Hepatocyte (in vitro differentiated cells): ENCODE measurements around the gene CAPZB. TPM values are rescaled to one million over a fixed set of nuclear protein-coding genes. Genes with fewer than 3 reads are reported as not detected.

ENCODE experiments used
- DNase-seq: peaks from one replicate; pipeline ENCODE4 v3.0.0-alpha.2; 2016; ENCODE audit warnings: low spot score
- H2AFZ ChIP-seq: fragments of 200-600 bp; sonication (generic); 2 replicates; pipeline ENCODE4 v1.6.0; 2016; ENCODE audit warnings: antibody characterized with exemption, mild to moderate bottlenecking
- H3K27ac ChIP-seq: fragments of 200-600 bp; sonication (generic); 2 replicates; pipeline ENCODE4 v1.5.1; 2016; ENCODE audit warnings: mild to moderate bottlenecking
- H3K27me3 ChIP-seq: fragments of 200-600 bp; sonication (generic); 2 replicates; pipeline ENCODE4 v1.6.1; 2016
- H3K36me3 ChIP-seq: fragments of 200-600 bp; sonication (generic); replicated peaks from 2 replicates; pipeline ENCODE4 v1.5.1; 2016; ENCODE audit warnings: low read depth; ENCODE audit not compliant: insufficient read depth
- H3K4me1 ChIP-seq: fragments of 200-600 bp; sonication (generic); 2 replicates; pipeline ENCODE4 v1.5.1; 2016; ENCODE audit warnings: mild to moderate bottlenecking, moderate library complexity; ENCODE audit not compliant: insufficient read depth
- H3K4me2 ChIP-seq: fragments of 200-600 bp; sonication (generic); 2 replicates; pipeline ENCODE4 v1.6.0; 2016
- H3K4me3 ChIP-seq: fragments of 200-600 bp; sonication (generic); 2 replicates; pipeline ENCODE4 v1.5.1; 2016; ENCODE audit warnings: mild to moderate bottlenecking
- H3K79me2 ChIP-seq: fragments of 200-600 bp; sonication (generic); 2 replicates; pipeline ENCODE4 v1.6.0; 2017; ENCODE audit warnings: mild to moderate bottlenecking
- H3K9me2 ChIP-seq: fragments of 200-600 bp; sonication (generic); replicated peaks from 2 replicates; pipeline ENCODE4 v1.6.0; 2017; ENCODE audit warnings: mild to moderate bottlenecking; ENCODE audit not compliant: insufficient read depth
- H3K9me3 ChIP-seq: fragments of 200-600 bp; sonication (generic); 2 replicates; pipeline ENCODE4 v1.5.1; 2016; ENCODE audit warnings: low read depth, mild to moderate bottlenecking
- H4K20me1 ChIP-seq: fragments of 200-600 bp; sonication (generic); 2 replicates; pipeline ENCODE4 v1.6.0; 2016; ENCODE audit warnings: mild to moderate bottlenecking; ENCODE audit not compliant: insufficient read depth, poor library complexity, severe bottlenecking
- CTCF ChIP-seq: fragments of 200-600 bp; sonication (generic); IDR thresholded peaks from 2 replicates; pipeline ENCODE4 v1.5.1; 2016; ENCODE audit warnings: antibody characterized with exemption, mild to moderate bottlenecking; ENCODE audit not compliant: poor library complexity
- EZH2 ChIP-seq: fragments of 200-600 bp; sonication (generic); IDR thresholded peaks from 2 replicates; pipeline ENCODE4 v1.6.1; 2016; ENCODE audit warnings: antibody characterized with exemption, mild to moderate bottlenecking, borderline replicate concordance
- EZH2phosphoT487 ChIP-seq: fragments of 200-600 bp; sonication (generic); IDR thresholded peaks from one replicate; pipeline ENCODE4 v1.6.1; 2018; ENCODE audit warnings: antibody characterized with exemption, mild to moderate bottlenecking, low read depth, moderate library complexity; ENCODE audit not compliant: unreplicated experiment, severe bottlenecking
- WGBS: methylation state at CpG from one replicate; pipeline ENCODE4 v1.1.6; 2016; ENCODE audit warnings: low lambda C conversion rate; ENCODE audit errors: missing lambda C conversion rate; 5-methylcytosine and 5-hydroxymethylcytosine counted together
- polyA plus RNA-seq: library from polyadenylated mRNA; unstranded; fragments of >200 nt; fragmentation: Nextera tagmentation; extraction: Ambion mirVana; gene quantifications from 2 replicates; pipeline ENCODE4 v1.2.1, GENCODE V29; 2016
- total RNA-seq: library from RNA; depleted of rRNA; stranded (reverse); fragments of >200 nt; gene quantifications from 2 replicates; pipeline ENCODE4 v1.2.3, GENCODE V29; 2014

The CAPZB gene
- total and polyA plus RNA-seq, 2 experiments from 2014 or later, result 139 to 261 TPM

GRCh38 chr1:19313961-19314882 lies 171.1 kb downstream of the CAPZB start:
- H3K36me3 ChIP-seq, result no peaks in the 10 kb centered on the region
- 95% methylated on average over 10 of the region's 10 CpGs for WGBS
- peaks cover 5% of the 10 kb centered on the region for H4K20me1 ChIP-seq
- peaks cover 5% of the 10 kb centered on the region for H3K4me1 ChIP-seq
- H3K27ac ChIP-seq, result no peak overlapping the region
- H3K4me2 ChIP-seq, result peak overlapping the region; percentile 93
- H3K79me2 ChIP-seq, result peaks cover 48% of the 10 kb centered on the region
- no peak for DNase-seq
- no peak for TF ChIP-seq EZH2phosphoT487
- no peak for TF ChIP-seq EZH2
- TF ChIP-seq CTCF, result no peak
- H3K4me3 ChIP-seq, result no peak overlapping the region
- no peaks in the 10 kb centered on the region for H3K9me3 ChIP-seq
- no peaks in the 10 kb centered on the region for H3K9me2 ChIP-seq
- H3K27me3 ChIP-seq, result no peaks in the 10 kb centered on the region
- H2AFZ ChIP-seq, result no peak overlapping the region

- peaks cover 5% of the 10 kb centered on the region for H4K20me1 ChIP-seq
- H3K4me3 ChIP-seq, result no peak overlapping the region
- peaks cover 53% of the 10 kb centered on the region for H3K79me2 ChIP-seq
- no peaks in the 10 kb centered on the region for H3K9me3 ChIP-seq
- no peaks in the 10 kb centered on the region for H3K9me2 ChIP-seq
- H3K4me2 ChIP-seq, result peak overlapping the region; percentile 93
- WGBS, result 88% methylated on average over 4 of the region's 4 CpGs
- H3K4me1 ChIP-seq, result peaks cover 5% of the 10 kb centered on the region
- no peak overlapping the region for H3K27ac ChIP-seq
- DNase-seq, result no peak
- TF ChIP-seq EZH2 (no peak), CTCF (no peak), EZH2phosphoT487 (no peak)
- no peaks in the 10 kb centered on the region for H3K27me3 ChIP-seq
- no peaks in the 10 kb centered on the region for H3K36me3 ChIP-seq
- no peak overlapping the region for H2AFZ ChIP-seq
Observed at GRCh38 chr1:19313636-19313959, 171.7 kb downstream of the CAPZB start.

GRCh38 chr1:19312782-19313635 lies 172.3 kb downstream of the CAPZB start:
- peak overlapping the region; percentile 74 for H2AFZ ChIP-seq
- no peaks in the 10 kb centered on the region for H3K9me2 ChIP-seq
- H3K4me1 ChIP-seq, result peaks cover 5% of the 10 kb centered on the region
- peak overlapping the region; percentile 93 for H3K4me2 ChIP-seq
- peak overlapping the region; percentile 84 for H3K4me3 ChIP-seq
- no peak for DNase-seq
- H3K36me3 ChIP-seq, result no peaks in the 10 kb centered on the region
- peaks cover 54% of the 10 kb centered on the region for H3K79me2 ChIP-seq
- H3K27ac ChIP-seq, result peak overlapping the region; percentile 91
- H3K27me3 ChIP-seq, result no peaks in the 10 kb centered on the region
- H4K20me1 ChIP-seq, result peaks cover 5% of the 10 kb centered on the region
- H3K9me3 ChIP-seq, result no peaks in the 10 kb centered on the region
- TF ChIP-seq EZH2, result no peak
- TF ChIP-seq EZH2phosphoT487, result no peak
- TF ChIP-seq CTCF, result no peak
- 42% methylated on average over 20 of the region's 20 CpGs for WGBS
